PC-9 (cell line): ENCODE data around the gene ALPK3.

ENCODE experiments used
- CTCF ChIP-seq: fragments of 200-600 bp; sonication (generic); conservative IDR thresholded peaks from 2 replicates; pipeline ENCODE4 v1.6.1; 2017; ENCODE audit warnings: mixed run types, antibody characterized with exemption, mild to moderate bottlenecking, moderate library complexity
- EZH2 ChIP-seq: fragments of 200-600 bp; sonication (generic); IDR thresholded peaks from 2 replicates; pipeline ENCODE4 v1.8.0; 2017; ENCODE audit warnings: antibody characterized with exemption, low read depth

- no peak for TF ChIP-seq CTCF
- no peak for TF ChIP-seq EZH2
These were observed 43.4 kb upstream of the ALPK3 start for GRCh38 chr15:84773716-84774115.
